GM10266 (cell line): Measurements from ENCODE around the gene MID2.
"Not testable (repeated sequence)": the region's sequence is repeated elsewhere in the genome, so short reads cannot be mapped to it uniquely, and the experiment has no call there.

Source experiments
- DNase-seq: peaks from one replicate; pipeline ENCODE4 v3.0.0; 2012; ENCODE audit errors: extremely low spot score
- CTCF ChIP-seq: IDR thresholded peaks from 2 replicates; pipeline ENCODE4 v1.5.1; 2012; ENCODE audit warnings: mild to moderate bottlenecking, low read depth; ENCODE audit not compliant: control insufficient read depth, insufficient read depth; ENCODE audit errors: missing control alignments

The MID2 gene

GRCh38 chrX:107905366-107905765 is 79.7 kb downstream of the MID2 start:
- TF ChIP-seq CTCF = no peak
- DNase-seq = no peak

- TF ChIP-seq CTCF = no peak
- no peak for DNase-seq
Measured at GRCh38 chrX:107924136-107924746, 98.6 kb downstream of the MID2 start.

- no peak for TF ChIP-seq CTCF
- DNase-seq = no peak
Measured at GRCh38 chrX:107934262-107934661, 108.6 kb downstream of the MID2 start.

- no peak for TF ChIP-seq CTCF
- no peak for DNase-seq
Measured at GRCh38 chrX:107935200-107935599, 109.5 kb downstream of the MID2 start.

- no peak for TF ChIP-seq CTCF
- DNase-seq = no peak
Measured at GRCh38 chrX:107935664-107936433, 110.2 kb downstream of the MID2 start.

GRCh38 chrX:107936434-107936730 is 110.7 kb downstream of the MID2 start:
- DNase-seq = no peak
- TF ChIP-seq CTCF = no peak

GRCh38 chrX:107940095-107940494 is 114.4 kb downstream of the MID2 start:
- DNase-seq = no peak
- TF ChIP-seq CTCF = no peak

GRCh38 chrX:107955337-107955736 is 129.7 kb downstream of the MID2 start:
- not testable (repeated sequence) for DNase-seq
